GM21390 (cell line): ENCODE results near the gene RBBP8NL.
"Not testable (repeated sequence)": the region's sequence is repeated elsewhere in the genome, so short reads cannot be mapped to it uniquely, and the experiment has no call there.

Source experiments
- ATAC-seq: cut with Tn5 transposase; IDR thresholded peaks from one replicate; pipeline ENCODE4 v1.9.1; 2021; ENCODE audit not compliant: unreplicated experiment

The RBBP8NL gene

DNA sequence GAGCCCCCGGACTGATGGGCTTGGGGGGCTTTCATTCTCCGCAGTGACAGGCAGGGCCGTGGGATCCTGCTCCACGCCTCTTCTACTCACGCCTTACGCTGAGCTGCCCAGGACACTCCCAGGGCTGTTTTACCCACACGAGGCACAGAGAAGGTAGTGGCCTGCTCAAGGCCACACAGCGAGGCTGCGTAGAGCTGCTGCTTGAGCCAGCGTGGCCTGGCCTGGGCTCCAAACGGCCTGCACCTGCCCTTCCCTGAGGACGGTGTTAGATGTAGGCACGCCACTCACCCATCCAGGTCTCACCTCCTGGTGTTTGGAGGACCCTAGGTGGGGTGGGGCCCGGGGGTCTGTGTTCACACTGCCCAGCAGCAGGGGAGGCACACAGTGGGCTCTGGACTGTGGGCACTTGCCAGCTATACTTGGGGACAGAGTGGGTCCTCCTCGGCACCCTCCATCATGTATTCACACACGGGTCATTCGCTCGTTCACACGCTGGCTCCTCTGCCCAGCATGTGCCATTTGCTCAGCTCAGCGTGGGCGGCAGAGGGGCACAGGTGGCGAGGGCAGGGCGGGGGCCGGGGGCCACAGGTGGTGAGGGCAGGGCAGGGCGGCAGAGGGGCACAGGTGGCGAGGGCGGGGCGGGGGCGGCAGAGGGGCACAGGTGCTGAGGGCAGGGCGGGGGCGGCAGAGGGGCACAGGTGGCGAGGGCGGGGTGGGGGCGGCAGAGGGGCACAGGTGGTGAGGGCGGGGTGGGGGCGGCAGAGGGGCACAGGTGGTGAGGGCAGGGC, 18.4 kb upstream of the RBBP8NL start:
- ATAC-seq, result no peak

DNA sequence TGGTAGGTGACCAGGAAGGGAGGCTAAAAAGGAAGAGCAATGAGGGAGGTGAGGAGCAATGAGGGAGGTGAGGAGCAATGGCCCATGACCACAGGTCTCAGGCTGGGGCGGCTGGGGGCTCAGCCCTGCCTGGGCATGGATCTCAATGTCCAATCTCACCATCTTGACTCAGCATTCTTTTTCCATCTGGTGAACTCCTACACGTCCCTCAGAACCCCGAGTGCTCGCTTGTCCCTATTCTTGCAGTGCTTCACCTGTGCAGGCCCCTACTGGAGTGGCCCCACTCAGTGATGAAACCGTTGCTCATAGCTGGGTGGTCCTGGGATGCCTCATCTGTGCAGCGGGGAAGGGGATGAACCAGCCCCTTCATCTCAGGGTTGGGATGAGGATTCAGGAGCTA, 16.9 kb upstream of the RBBP8NL start:
- no peak for ATAC-seq

DNA sequence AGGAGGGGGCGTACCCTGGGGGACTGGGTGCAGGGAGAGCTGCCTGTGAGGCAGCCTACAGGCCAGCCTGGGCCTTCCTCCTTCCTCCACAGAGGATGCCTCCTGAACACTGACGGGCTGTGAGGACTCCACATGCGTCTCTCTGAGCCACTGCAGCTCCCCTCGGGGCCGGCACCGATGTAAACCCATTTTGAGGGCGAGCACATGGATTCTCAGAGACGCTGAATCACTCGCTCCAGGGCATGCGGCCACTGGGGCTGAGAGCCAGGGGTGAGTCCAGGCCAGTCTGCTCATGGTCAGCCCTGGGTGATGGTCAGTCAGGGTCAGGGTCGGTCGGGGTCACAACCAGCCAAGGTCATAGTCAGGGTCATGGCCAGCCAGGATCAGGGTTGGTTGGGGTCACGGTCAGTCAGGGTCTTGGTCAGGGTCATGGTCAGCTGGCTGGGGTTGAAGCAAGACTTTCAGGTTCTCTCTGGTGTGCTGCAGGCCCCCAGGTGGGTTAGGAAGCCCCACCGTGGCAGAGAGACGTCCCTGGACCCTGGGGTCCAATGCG, 14.7 kb upstream of the RBBP8NL start:
- no peak for ATAC-seq

DNA sequence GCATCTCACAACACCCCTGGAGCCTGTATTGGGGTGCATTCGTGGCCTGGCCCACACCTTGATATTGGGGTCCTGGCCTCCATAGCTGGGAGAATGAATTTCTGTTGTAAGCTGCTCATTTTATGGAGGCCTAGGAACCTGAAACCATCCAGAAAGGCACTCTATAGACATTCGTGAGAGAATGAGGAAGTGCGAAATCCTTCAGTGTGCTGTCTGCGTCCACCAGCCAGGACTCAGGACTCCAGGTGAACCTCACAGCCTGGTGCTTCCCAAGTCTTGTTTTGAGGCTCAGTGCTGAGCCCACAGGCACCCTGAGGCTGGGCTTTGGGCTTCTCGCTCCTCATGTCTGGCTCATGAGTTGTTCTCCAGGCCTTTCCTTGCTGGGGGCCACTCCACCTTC, 11.9 kb upstream of the RBBP8NL start:
- no peak for ATAC-seq

DNA sequence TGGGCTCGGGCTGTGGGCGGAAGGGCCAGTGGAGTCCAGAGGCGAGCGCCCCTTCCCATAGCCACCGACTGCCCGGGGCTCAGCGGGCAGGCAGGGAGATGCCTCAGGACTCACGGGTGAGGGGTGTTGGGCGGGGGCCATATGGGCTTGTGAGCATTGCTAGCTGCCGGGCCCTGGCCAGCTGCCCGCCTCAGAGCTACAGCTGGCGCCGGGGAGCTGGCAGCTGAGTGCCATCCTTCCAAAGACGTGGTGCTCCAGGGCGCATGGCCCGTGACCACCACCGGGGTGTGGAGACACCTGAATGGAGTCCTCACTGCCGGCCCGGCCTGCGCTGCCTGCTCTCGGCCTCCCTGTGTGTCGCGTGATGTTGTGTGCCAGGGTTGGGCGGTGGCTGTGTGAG, 10.6 kb upstream of the RBBP8NL start:
- no peak for ATAC-seq

DNA sequence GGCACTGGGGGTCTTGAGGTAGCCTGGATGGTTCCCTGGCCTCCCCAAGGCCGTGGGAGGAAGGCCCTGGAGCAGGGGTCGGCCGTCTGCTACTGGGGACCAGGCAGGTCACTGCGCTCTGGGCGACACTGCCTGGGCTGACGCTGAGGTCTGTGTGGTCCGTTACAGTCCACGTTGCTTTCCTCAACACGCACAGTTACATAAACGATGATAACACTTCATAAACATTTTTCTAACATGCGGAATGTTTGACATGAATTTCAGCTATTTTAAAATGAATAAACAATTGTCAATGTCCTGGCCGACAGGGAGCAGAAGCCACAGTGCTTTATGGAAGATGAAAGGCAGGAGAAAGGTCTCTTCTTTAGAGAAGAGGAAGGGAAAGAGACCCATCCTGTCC, 10.2 kb upstream of the RBBP8NL start:
- ATAC-seq, result no peak

DNA sequence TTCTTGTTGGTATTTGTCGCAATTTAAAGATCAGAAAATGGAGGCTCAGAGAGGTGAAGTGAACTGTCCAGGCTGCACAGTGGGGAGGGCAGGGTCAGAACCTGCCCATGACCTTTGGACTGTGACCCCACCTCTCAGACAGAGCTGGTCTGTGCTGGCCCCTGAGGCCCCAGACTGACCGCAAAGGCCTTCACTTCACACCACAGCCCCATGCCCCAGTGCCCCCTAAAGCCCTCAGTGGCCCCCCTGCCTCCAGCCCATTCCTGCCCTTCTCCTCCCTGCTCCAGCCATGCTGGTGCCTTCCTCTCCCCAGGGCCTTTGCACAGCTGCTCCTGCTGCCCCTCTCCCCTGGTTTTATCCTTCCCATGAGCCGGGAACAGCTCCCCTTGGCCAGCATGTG, 9.4 kb upstream of the RBBP8NL start:
- ATAC-seq, result no peak

DNA sequence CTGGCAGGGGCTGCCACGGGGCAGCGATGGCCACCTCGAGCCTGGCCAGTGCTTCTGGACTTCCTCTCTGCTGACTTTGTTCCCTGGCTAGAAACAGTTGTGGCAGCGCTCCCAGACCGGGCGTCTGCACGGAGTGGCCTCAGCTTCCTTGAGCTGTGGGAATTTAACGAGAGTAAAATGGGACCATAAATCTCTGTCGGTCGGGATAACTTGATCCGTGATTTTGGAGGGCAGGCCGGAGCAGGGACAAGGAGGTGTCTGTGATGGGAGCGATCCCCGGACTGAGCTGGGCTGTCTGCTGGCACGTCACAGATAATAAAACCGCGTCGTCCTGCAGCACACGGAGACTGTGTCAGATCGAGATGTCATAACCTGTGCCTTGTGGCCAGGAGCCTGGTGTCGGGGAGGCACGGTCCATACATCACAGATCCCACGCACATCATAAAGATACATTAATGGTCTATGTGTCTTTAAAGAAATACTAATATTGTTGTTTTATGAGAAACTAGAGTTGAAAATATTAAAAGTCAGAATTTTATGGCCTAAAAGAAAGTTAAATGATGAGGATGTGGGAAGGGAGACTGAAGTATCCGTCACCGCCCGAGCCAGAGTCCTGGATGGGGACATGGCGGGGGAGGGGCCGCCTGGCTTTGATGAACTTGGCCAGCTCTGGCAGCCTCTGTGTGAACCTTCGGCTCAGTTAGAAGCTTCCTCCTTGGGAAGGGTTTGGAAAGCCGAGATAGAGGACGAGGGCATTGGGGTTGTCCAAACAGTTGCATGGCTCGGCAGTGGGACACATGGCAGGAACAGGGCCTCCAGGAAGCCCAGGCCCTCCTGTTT, 6.5 kb upstream of the RBBP8NL start:
- no peak for ATAC-seq

DNA sequence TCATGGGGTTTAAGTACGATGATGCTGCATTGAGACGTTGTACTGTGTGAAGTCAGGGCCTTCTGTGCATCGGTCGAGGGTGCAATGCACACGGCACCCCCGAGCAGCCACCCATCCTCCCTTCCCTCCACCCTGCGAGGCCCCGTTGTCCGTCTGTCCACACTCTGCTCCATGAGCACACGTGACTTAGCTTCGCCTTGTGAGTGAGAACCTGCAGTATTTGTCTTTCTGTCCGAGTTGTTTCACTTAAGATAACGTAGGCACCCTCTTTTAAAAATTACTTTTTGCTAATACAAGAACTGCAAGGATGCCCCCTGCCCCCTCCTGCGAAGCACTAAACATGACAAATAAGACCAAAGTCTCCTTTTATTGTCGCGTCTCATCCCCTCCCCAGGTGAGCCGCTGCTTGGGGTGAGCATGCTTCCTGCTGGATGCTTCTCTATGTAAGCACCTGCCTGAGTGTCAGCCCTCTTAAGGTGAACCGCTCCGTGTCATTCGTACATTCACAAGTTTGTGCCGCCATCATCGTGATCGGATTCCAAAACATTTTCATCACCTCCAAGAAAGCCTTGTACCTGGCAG, 3.6 kb upstream of the RBBP8NL start:
- ATAC-seq, result no peak

DNA sequence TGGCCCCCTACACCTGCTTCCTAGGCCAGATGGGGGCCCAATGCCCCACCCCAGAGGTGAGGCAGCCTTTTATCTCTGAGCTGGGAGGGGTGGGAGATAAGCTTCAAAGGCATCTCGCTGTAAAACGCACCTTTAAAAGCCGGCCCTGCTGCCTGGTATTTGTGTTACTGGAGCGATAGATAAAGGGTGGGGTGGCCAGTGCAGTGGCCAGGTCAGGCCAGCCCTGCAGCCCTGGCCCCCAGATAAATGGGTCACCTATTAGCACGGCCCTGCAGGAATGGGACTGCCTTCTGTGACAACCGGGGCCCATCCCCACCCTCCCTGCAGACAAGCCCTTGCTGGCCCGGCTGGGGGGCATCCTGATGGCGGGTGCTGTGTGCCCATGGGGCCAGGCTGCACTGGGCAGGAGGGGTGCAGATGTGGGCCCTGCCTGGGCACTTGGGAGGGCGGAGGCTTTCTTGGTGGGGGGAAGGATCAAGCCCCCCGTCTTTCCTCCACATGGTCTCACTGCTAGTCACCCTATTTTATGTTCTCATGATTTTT, 3.0 kb upstream of the RBBP8NL start:
- ATAC-seq, result no peak

DNA sequence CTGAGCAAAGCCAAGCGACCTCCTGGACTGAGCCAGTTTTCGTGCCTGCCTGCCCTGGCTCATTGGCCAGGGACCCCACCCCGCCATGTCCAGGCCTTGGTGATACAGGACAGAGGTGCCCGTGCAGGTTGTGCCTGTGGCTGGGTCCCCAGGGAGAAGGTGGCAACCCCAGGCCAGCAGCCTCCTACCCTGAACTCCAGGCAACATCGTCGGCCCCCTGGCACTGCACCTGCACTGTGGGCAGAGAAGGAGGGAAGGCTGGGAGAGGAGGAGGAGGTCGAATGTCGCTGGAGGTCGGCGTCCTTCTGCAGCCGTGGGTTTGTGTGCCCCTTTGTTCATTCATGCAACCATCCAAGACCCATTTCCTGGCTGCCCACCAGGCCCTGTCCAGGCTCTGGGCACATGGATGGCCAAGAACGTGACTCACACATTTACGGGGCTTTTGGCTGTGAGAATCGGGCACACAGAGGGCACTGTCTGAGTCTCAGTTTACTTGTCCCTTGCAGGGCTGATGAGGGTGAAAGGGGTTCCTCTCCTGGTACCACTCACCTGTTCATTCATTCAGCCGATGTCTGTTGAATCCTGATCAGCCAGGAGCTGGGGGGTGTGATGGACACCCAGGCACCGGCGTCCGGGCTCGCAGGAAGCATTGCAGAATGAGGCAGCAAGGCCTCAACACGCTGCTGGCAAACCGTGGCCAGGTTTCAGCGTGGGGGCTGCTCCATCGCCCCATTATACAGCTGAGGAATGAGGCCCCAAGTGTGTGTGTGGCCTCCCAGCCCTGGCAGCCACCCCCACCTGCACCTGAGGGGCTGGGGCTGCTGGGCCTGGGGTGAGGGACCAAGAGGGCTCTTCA, 2.3 kb upstream of the RBBP8NL start:
- no peak for ATAC-seq

DNA sequence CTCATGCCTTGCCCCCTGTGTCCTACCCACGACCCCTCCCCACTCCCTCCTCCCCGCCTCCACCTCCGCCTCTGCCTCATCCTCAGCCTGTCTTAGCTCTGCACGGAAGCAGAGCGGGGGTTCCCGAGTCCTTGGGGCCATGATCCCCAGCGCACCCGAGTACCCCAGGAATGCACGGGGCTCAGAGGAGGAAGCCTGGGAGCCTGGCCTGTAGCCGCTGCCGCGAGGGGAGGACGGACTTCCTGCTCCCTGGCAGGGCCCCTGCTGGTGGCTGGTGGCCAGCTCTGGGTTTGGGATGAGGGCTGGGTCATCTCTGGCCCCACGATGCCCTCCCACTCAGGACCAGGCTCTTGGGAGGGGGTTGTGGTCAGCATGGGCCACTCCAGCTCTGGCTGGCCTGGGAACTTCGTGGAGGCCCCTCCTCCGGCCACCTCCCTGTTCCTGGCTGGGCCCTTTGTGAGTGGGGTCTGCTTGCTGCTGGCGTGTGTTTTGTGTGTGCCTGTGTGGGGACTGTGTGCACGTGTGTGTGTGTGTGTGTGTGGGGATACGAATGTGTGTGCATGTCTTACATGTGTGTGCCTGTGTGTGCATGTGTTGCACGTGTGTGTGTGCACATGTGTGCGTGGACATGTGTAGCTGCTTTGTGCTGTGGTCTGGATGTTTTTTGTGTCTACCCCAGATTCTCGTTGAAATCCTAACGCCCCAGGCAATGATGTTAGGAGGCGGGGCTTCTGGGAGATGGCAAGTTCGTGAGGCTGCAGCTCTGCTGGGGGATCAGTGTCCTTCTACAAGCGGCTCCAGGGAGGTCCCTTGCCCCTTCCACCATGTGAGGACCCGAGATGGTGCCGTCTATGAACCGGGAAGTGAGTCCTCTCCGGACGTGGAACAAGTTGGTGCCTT, 1.3 kb upstream of the RBBP8NL start:
- ATAC-seq, result no peak

DNA sequence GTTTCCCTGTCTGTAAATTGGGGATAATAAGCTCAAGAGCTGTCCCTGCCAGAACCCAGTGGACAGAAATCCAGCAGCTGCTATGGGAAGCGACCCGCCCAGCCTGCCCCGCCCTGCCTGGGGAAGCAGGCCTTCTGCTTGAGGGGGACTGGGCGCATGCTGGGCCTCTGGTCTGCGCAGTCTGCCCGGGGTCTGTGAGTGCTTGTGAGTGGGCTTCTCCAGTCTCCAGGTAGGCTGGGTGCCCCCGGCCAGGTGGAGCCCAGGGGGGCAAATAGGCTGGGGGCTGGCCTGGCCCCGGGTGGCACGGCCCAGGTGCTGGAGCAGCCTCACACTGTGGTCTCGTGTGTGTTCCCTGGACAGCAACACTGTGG, 648 bp upstream of the RBBP8NL start:
- ATAC-seq, result no peak

DNA sequence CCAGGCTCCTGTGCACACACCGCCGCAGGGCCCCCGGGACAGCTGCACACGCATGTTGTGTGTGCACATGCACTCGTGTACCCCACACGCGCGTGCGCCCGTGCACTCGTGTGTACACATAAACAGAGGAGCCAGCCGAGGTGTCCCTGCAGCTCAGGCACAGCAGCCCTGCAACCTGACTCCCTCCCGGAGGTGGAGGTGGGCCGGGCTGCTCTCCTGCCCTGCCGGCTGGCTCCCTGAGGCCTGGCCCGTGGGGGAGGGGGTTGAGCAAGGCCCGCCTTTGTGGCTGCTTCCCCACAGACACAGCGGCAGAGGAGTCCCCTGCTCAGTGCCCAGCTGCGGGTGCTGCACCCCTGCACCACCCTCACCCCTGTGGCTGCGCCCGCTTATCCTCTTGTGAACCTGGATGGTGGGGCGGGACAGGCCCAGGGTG, 624 bp downstream of the RBBP8NL start:
- no peak for ATAC-seq

DNA sequence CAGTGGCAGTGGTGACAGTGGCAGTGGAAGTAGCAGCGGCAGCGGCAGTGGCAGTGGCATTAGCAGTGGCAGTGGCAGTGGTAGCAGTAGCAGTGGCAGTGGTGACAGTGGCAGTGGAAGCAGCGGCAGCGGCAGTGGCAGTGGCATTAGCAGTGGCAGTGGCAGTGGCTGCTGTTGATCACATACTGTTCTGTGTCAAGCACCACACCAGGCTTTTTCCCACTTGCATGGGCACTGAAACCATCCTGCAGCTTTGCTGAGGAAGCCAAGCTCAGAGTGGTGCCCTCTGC, 1.3 kb downstream of the RBBP8NL start:
- ATAC-seq, result not testable (repeated sequence)

DNA sequence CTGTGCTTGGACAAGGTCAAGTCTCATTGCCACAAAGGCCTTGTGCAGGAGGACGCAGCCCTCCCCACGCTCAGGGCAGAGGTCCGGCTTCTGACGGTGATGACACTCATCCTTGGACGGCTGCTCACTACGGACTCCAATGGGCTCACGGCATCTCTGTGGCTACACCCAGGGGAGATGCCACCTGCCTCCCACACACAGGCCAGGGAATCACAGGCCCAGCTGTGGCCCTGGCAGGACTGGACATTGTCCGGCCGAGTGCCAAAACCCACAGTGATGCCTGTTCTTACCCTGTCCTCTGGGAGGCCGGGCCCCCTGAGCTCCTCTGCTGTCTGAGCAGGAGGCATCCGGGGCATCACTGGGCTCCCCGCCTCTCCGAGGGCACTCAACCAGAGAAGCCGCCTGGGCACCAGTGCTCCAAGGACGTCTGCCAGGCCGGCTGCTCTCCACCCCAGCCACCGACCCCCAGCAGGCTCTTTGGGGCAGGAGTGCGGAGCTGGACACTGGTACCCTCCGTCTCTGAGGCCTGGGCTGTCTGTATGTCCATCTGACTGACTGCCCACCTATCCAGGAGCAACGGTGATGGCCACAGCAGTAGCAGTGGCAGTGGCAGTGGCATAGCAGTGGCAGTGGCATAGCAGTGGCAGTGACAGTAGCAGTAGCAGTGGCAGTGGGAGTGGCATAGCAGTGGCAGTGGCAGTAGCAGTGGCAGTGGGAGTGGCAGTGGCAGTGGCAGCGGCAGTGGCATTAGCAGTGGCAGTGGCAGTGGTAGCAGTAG, 1.9 kb downstream of the RBBP8NL start:
- ATAC-seq, result no peak

DNA sequence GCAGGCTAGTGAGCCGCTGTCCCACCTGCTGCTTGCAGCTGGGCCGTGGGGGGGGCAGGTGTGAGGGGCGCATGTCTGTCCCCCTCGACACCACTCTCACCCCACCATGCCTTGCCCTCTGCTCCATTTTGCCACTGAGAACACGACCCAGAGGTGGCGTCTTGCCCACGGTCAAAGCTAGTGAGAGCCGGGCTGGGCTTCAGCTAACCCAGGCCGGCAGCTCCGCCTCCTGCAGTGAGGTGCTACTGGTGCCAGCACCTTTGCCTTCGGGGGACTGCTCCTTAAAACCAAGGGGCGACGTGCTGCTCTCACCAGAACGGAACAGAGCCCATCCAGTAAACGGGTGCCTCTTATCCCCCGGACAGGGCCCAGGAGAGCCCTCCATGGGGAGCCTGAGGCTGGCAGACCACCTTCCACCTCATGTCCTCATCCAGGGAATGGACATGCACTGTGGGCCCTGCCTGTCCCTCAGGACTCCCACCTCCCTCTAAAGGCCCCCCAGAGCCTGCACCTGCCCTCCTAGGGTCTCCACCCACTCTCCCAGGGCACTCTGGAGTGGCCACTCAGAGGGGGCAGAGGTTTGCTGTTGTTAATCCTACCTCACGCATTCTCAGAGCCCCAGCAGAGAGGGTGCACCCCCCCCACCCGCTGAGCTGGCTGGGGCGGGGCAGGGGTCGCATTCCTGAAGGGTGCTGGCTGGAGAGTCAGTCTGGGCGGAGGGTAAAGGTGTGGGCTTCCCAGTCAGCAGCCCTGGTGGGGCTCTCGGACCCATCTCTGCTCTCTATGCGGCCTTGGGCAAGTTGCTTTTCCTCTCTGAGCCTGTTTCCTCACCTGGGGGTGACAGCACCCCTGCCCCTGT, 2.9 kb downstream of the RBBP8NL start:
- no peak for ATAC-seq

DNA sequence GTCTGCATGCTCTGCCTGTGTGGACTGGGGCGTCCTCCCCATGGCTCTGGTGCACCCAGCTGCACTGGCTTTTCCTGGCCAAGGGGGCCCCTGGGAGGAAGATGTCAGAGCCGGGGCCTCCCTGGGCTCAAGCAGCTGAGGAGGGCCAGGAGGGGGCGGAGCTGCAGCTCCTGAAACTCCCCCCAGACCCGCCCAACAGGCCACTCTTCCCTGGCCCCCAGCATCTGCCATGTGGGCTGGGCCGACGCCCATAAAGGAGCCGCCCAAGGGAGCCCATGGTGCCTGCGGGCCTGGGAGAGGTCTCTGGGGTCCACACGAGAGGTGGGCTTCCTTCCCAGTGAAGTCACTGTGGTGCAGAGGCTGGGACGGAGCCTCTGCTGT, 4.0 kb downstream of the RBBP8NL start:
- ATAC-seq, result no peak
